B cell (primary cell): Measurements from ENCODE around the gene PPP1R9A. TPM values are rescaled to one million over a fixed set of nuclear protein-coding genes. Genes with fewer than 3 reads are reported as not detected.

Experiments used
- ATAC-seq: fragments of 200-7000 bp; cut with Tn5 transposase; one replicate; pipeline ENCODE4 v1.10.0; 2021; ENCODE audit warnings: low read depth, mild to moderate bottlenecking, moderate number of reproducible peaks, moderate library complexity
- CTCF ChIA-PET: fragments of 350-600 bp; sonication (Branson Sonifier 250); formaldehyde crosslinking; loops from one replicate; lab custom pipeline; 2021; ENCODE audit warnings: antibody characterized with exemption, inconsistent platforms; lab: Charles Lee
- POLR2A ChIA-PET: fragments of 350-600 bp; sonication (Branson Sonifier 250); formaldehyde crosslinking; loops from one replicate; lab custom pipeline; 2021; ENCODE audit warnings: antibody characterized with exemption; lab: Charles Lee
- DNase-seq: peaks from one replicate; pipeline ENCODE4 v3.0.0; 2013
- H2AFZ ChIP-seq: 2 replicates; pipeline ENCODE4 v1.6.1; 2012; ENCODE audit warnings: mild to moderate bottlenecking, low read depth, low read length; ENCODE audit not compliant: insufficient read depth, poor library complexity, severe bottlenecking
- H3K27ac ChIP-seq, 2 donors: 1 replicate in 1 of 2; 2 replicates in 1 of 2; pipeline ENCODE4 v1.5.1; 2012 to 2013; ENCODE audit warnings: low read length in 2 of 2, mild to moderate bottlenecking in 2 of 2, moderate library complexity in 1 of 2
- H3K27me3 ChIP-seq, 4 experiments: fragments of 200-600 bp in 1 of 4; sonication (generic) in 1 of 4; replicated peaks in 1 of 4; 1 replicate in 2 of 4; 2 replicates in 2 of 4; pipeline versions ENCODE4 v1.6.1 to v1.7.0; 2013 to 2016; ENCODE audit warnings: low read length in 3 of 4, mild to moderate bottlenecking in 2 of 4, mixed read lengths in 1 of 4, moderate library complexity in 1 of 4; ENCODE audit not compliant: insufficient read depth in 4 of 4, control insufficient read depth in 3 of 4; ENCODE audit errors: control extremely low read depth in 1 of 4
- H3K36me3 ChIP-seq, 2 experiments: replicated peaks in 1 of 2; 1 replicate in 1 of 2; 2 replicates in 1 of 2; pipeline versions ENCODE4 v1.6.1 to v1.7.1; 2013; ENCODE audit warnings: low read length in 1 of 2; ENCODE audit not compliant: insufficient read depth in 2 of 2, control insufficient read depth in 1 of 2; ENCODE audit errors: control extremely low read depth in 1 of 2, extremely low read depth in 1 of 2
- H3K4me1 ChIP-seq, 2 donors: fragments of 200-600 bp in 1 of 2; sonication (generic) in 1 of 2; 1 replicate in 1 of 2; 2 replicates in 1 of 2; pipeline versions ENCODE4 v1.5.1 to v1.6.1; 2013 to 2017; ENCODE audit warnings: low read length in 2 of 2; ENCODE audit not compliant: control insufficient read depth in 2 of 2, insufficient read depth in 2 of 2
- H3K4me2 ChIP-seq: replicated peaks from 2 replicates; pipeline ENCODE3; 2012; ENCODE audit warnings: mild to moderate bottlenecking, low read depth, low read length; ENCODE audit not compliant: poor library complexity, severe bottlenecking
- H3K4me3 ChIP-seq, 5 experiments: fragments of 200-600 bp in 1 of 5; sonication (generic) in 1 of 5; 1 replicate in 3 of 5; 2 replicates in 2 of 5; pipeline versions ENCODE4 v1.5.1 to v1.7.0; 2011 to 2016; ENCODE audit warnings: low read length in 4 of 5, mild to moderate bottlenecking in 4 of 5, low read depth in 2 of 5, control low read depth in 1 of 5, moderate library complexity in 1 of 5; ENCODE audit not compliant: insufficient read depth in 1 of 5; ENCODE audit errors: control extremely low read depth in 1 of 5, extremely low read depth in 1 of 5
- H3K79me2 ChIP-seq: fragments of 200-600 bp; sonication (generic); one replicate; pipeline ENCODE4 v1.6.0; 2016; ENCODE audit warnings: low read length; ENCODE audit not compliant: control insufficient read depth, insufficient read depth
- H3K9ac ChIP-seq: fragments of 200-600 bp; sonication (generic); 2 replicates; pipeline ENCODE4 v1.6.1; 2017; ENCODE audit warnings: mild to moderate bottlenecking, low read length, moderate library complexity
- H3K9me3 ChIP-seq, 3 donors: one replicate each; pipeline versions ENCODE4 v1.6.1 to v1.7.1; 2013; ENCODE audit warnings: low read length in 2 of 3; ENCODE audit not compliant: control insufficient read depth in 2 of 3, insufficient read depth in 1 of 3; ENCODE audit errors: control extremely low read depth in 1 of 3
- H4K20me1 ChIP-seq: 2 replicates; pipeline ENCODE4 v1.6.0; 2012; ENCODE audit warnings: mild to moderate bottlenecking, low read length; ENCODE audit not compliant: insufficient read depth, control insufficient read depth, poor library complexity, severe bottlenecking
- H3K27ac Mint-ChIP-seq: one replicate; pipeline ENCODE4 v1.8.0; 2021; ENCODE audit warnings: mixed read lengths
- H3K27me3 Mint-ChIP-seq: one replicate; pipeline ENCODE4 v1.8.0; 2021; ENCODE audit warnings: mixed read lengths
- H3K4me1 Mint-ChIP-seq: one replicate; pipeline ENCODE4 v1.8.0; 2021; ENCODE audit warnings: mixed read lengths
- H3K4me3 Mint-ChIP-seq: one replicate; pipeline ENCODE4 v1.8.0; 2021; ENCODE audit warnings: mixed read lengths
- H3K9me3 Mint-ChIP-seq: one replicate; pipeline ENCODE4 v1.8.0; 2022; ENCODE audit warnings: mixed read lengths; ENCODE audit not compliant: insufficient read depth
- CTCF ChIP-seq: fragments of 200-600 bp; IDR thresholded peaks from one replicate; pipeline ENCODE4 v1.8.0; 2022; ENCODE audit warnings: antibody characterized with exemption, mild to moderate bottlenecking
- EZH2 ChIP-seq: IDR thresholded peaks from 2 replicates; pipeline ENCODE4 v1.6.1; 2012; ENCODE audit warnings: borderline replicate concordance, low read depth, mild to moderate bottlenecking, moderate library complexity, low read length; ENCODE audit not compliant: insufficient read depth, poor library complexity, severe bottlenecking
- WGBS: methylation state at CpG from one replicate; pipeline ENCODE4 v1.1.5; 2013; ENCODE audit warnings: missing lambda C conversion rate; ENCODE audit not compliant: insufficient coverage; 5-methylcytosine and 5-hydroxymethylcytosine counted together
- intact Hi-C: fragments of 100-400 bp; cut with micrococcal nuclease; formaldehyde crosslinking; loops from one replicate; pipeline ENCODE4 v1.10.0; 2022
- polyA plus RNA-seq: library from polyadenylated mRNA; depleted of rRNA; stranded (reverse); fragments of >200 nt; gene quantifications from 2 replicates; pipeline ENCODE4 v1.2.3, GENCODE V29; 2012
- total RNA-seq, 2 donors: library from RNA; stranded (reverse); fragments of 120-200 nt in 1 of 2; gene quantifications; 1 replicate in 1 of 2; 2 replicates in 1 of 2; pipeline versions ENCODE4 v1.2.3 to v1.2.4, GENCODE V29; 2013 to 2022

PPP1R9A gene
- total and polyA plus RNA-seq, 2 donors (not counting 1 experiment from before 2014, with no cell fraction given), result 1.1 to 4.8 TPM

- Mint-ChIP-seq H3K27ac (no peak overlapping the region), H3K4me3 (no peak overlapping the region), H3K9me3 (no peaks in the 10 kb centered on the region), H3K27me3 (no peaks in the 10 kb centered on the region), H3K4me1 (peaks cover 2% of the 10 kb centered on the region)
- no peaks in the 10 kb centered on the region for H4K20me1 ChIP-seq
- H3K27ac ChIP-seq, result no peak overlapping the region
- TF ChIP-seq EZH2 (no peak), CTCF (no peak)
- no CpG with 5 or more reads among the region's 2 CpGs for WGBS
- CTCF ChIA-PET, result no interaction called here
- H3K4me2 ChIP-seq, result no peak overlapping the region
- no peaks in the 10 kb centered on the region for H3K4me1 ChIP-seq
- POLR2A ChIA-PET, result no interaction called here
- H3K9ac ChIP-seq, result no peak overlapping the region
- no peak overlapping the region for H3K4me3 ChIP-seq
- H3K9me3 ChIP-seq, result no peaks in the 10 kb centered on the region
- H3K79me2 ChIP-seq, result no peaks in the 10 kb centered on the region
- intact Hi-C loops, result no loop called here
- H3K27me3 ChIP-seq, result no peaks in the 10 kb centered on the region
- DNase-seq (no peak), ATAC-seq (no peak)
- no peaks in the 10 kb centered on the region for H3K36me3 ChIP-seq
- no peak overlapping the region for H2AFZ ChIP-seq
These were observed 188.0 kb downstream of the PPP1R9A start for GRCh38 chr7:95095259-95095965.

DNA sequence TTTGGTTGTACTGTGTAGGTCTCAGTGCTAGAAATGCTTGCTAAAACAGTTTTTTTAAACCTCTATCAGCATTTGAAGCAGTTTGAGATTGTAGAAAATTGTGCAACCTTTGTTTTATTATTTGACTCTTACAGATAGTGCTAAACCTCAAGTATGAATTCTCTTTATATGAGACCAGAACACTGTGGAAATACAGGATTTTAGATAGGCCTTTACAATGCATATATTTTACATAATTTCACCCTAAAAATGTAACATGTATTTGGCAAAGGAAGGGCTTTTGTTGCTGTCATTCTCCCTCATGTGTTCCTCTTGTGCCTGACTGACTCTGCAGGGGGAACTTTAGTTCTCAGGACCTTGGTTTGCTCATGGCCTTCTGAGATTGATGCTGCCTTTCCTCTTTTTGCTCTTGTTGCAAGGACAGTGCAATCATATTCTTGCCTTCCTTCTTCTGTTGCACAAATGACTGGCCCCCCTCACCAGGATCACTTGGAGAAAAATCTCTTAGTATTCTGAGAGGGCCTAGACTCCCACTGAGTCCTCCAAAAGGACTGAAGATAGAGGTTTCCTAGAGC, 188.7 kb downstream of the PPP1R9A start:
- no peak overlapping the region for H3K27ac ChIP-seq
- H3K9ac ChIP-seq, result no peak overlapping the region
- H3K4me1 ChIP-seq, result no peaks in the 10 kb centered on the region
- no peak overlapping the region for H3K27ac Mint-ChIP-seq
- ATAC-seq, result no peak
- no peaks in the 10 kb centered on the region for H3K27me3 ChIP-seq
- no peak overlapping the region for H3K4me3 Mint-ChIP-seq
- peaks cover 2% of the 10 kb centered on the region for H3K4me1 Mint-ChIP-seq
- H3K4me2 ChIP-seq, result no peak overlapping the region
- ChIA-PET POLR2A (no interaction called here), CTCF (no interaction called here)
- no peaks in the 10 kb centered on the region for H3K36me3 ChIP-seq
- intact Hi-C loops, result no loop called here
- no peak for TF ChIP-seq CTCF
- no peak for TF ChIP-seq EZH2
- no peaks in the 10 kb centered on the region for H3K27me3 Mint-ChIP-seq
- H2AFZ ChIP-seq, result no peak overlapping the region
- DNase-seq, result no peak
- H3K9me3 ChIP-seq, result no peaks in the 10 kb centered on the region
- no peak overlapping the region for H3K4me3 ChIP-seq
- H3K79me2 ChIP-seq, result no peaks in the 10 kb centered on the region
- no peaks in the 10 kb centered on the region for H3K9me3 Mint-ChIP-seq
- no peaks in the 10 kb centered on the region for H4K20me1 ChIP-seq
